GM12878 (cell line): ENCODE results near the gene ZER1. TPM values are rescaled to one million over a fixed set of nuclear protein-coding genes. Genes with fewer than 3 reads are reported as not detected.
A peak's percentile ranks its signal among the peaks of the same experiment; 100 is the strongest.

Experiments used
- ATF3 ChIP-seq: IDR thresholded peaks from 2 replicates; pipeline ENCODE4 v1.6.1; 2011; ENCODE audit warnings: low read depth, mild to moderate bottlenecking, low read length, moderate library complexity, borderline replicate concordance; ENCODE audit errors: extremely low read depth
- BMI1 ChIP-seq: fragments of 450-650 bp; IDR thresholded peaks from 2 replicates; pipeline ENCODE4 v1.6.1; 2016; ENCODE audit warnings: mild to moderate bottlenecking, moderate library complexity, borderline replicate concordance
- CHD4 ChIP-seq: fragments of 200-600 bp; sonication (generic); IDR thresholded peaks from 2 replicates; pipeline ENCODE4 v1.6.1; 2016; ENCODE audit warnings: mild to moderate bottlenecking
- E2F4 ChIP-seq: IDR thresholded peaks from 2 replicates; pipeline ENCODE4 v1.6.1; 2012; ENCODE audit warnings: low read depth, low read length, improper control_type of control experiment
- HDAC6 ChIP-seq: fragments of 200-600 bp; sonication (generic); IDR thresholded peaks from one replicate; pipeline ENCODE4 v1.8.0; 2017; ENCODE audit warnings: antibody characterized with exemption; ENCODE audit not compliant: unreplicated experiment
- IKZF1 ChIP-seq: fragments of 450-650 bp; conservative IDR thresholded peaks from 2 replicates; pipeline ENCODE4 v1.6.1; 2017; ENCODE audit warnings: antibody characterized with exemption, mild to moderate bottlenecking
- JUND ChIP-seq: IDR thresholded peaks from 2 replicates; pipeline ENCODE4 v1.6.1; 2012; ENCODE audit warnings: low read depth, mild to moderate bottlenecking, low read length, improper control_type of control experiment, moderate library complexity
- KDM1A ChIP-seq: fragments of 200-600 bp; sonication (generic); IDR thresholded peaks from 2 replicates; pipeline ENCODE4 v1.6.1; 2016; ENCODE audit warnings: borderline replicate concordance
- MEF2A ChIP-seq: IDR thresholded peaks from 2 replicates; pipeline ENCODE4 v1.6.1; 2011; ENCODE audit warnings: low read depth, mild to moderate bottlenecking, low read length, moderate library complexity; ENCODE audit not compliant: insufficient read depth
- MXI1 ChIP-seq: fragments of 150-350 bp; IDR thresholded peaks from 2 replicates; pipeline ENCODE4 v1.6.1; 2011; ENCODE audit warnings: low read depth, mild to moderate bottlenecking, inconsistent platforms, low read length, improper control_type of control experiment
- PRDM15 ChIP-seq: fragments of 450-650 bp; formaldehyde crosslinking; IDR thresholded peaks from 2 replicates; pipeline ENCODE4 v1.4.0; 2020; ENCODE audit warnings: mild to moderate bottlenecking, moderate library complexity
- RAD21 ChIP-seq: IDR thresholded peaks from 2 replicates; pipeline ENCODE4 v1.6.1; 2011; ENCODE audit warnings: mild to moderate bottlenecking, low read depth, low read length, moderate library complexity; ENCODE audit not compliant: insufficient read depth
- RB1 ChIP-seq: fragments of 450-650 bp; formaldehyde crosslinking; IDR thresholded peaks from 2 replicates; pipeline ENCODE4 v1.6.1; 2017; ENCODE audit warnings: mild to moderate bottlenecking, borderline replicate concordance
- SMAD5 ChIP-seq: IDR thresholded peaks from 2 replicates; pipeline ENCODE4 v1.6.1; 2016; ENCODE audit warnings: antibody characterized with exemption, low read depth
- SMARCA5 ChIP-seq: fragments of 450-650 bp; IDR thresholded peaks from 2 replicates; pipeline ENCODE4 v1.6.1; 2017; ENCODE audit warnings: mild to moderate bottlenecking
- USF1 ChIP-seq: IDR thresholded peaks from 2 replicates; pipeline ENCODE4 v1.6.1; 2011; ENCODE audit warnings: borderline replicate concordance, low read depth, mild to moderate bottlenecking, moderate library complexity, mixed read lengths, low read length; ENCODE audit not compliant: insufficient read depth; ENCODE audit errors: extremely low read length
- ZBED1 ChIP-seq: IDR thresholded peaks from 2 replicates; pipeline ENCODE4 v1.6.1; 2016; ENCODE audit warnings: borderline replicate concordance
- ZBTB11 ChIP-seq: fragments of 450-650 bp; formaldehyde crosslinking; IDR thresholded peaks from 2 replicates; pipeline ENCODE4 v1.5.0; 2022; ENCODE audit warnings: mild to moderate bottlenecking, missing genetic modification characterization
- ZNF207 ChIP-seq: fragments of 450-650 bp; IDR thresholded peaks from 2 replicates; pipeline ENCODE4 v1.6.1; 2014; ENCODE audit warnings: antibody characterized with exemption, mild to moderate bottlenecking, borderline replicate concordance
- ZNF274 ChIP-seq: IDR thresholded peaks from one replicate; pipeline ENCODE4 v1.8.0; 2011; ENCODE audit not compliant: insufficient read length, insufficient read depth
- polyA plus RNA-seq, 11 experiments: library from polyadenylated mRNA; depleted of rRNA in 4 of 11; unstranded in 6 of 11; stranded (reverse) in 5 of 11; fragments of >200 nt; fragmentation: Nextera tagmentation in 4 of 11; fragmentation: Illumina TruSeq in 1 of 11; extraction: Ambion mirVana in 4 of 11; extraction: Trizol in 1 of 11; gene quantifications; 1 replicate in 1 of 11; 2 replicates in 10 of 11; pipeline versions ENCODE4 v1.2.1 to v1.2.3, GENCODE V29; 2011 to 2016; ENCODE audit warnings: inconsistent platforms in 2 of 11, missing spikeins in 2 of 11, low read depth in 1 of 11
- total RNA-seq, 4 experiments: library from RNA; depleted of rRNA in 3 of 4; stranded (reverse); fragments of >200 nt in 3 of 4; fragmentation: Illumina TruSeq in 1 of 4; extraction: Trizol in 1 of 4; gene quantifications; 2 replicates each; pipeline versions ENCODE4 v1.2.1 to v1.2.3, GENCODE V29; 2013 to 2021

The ZER1 gene
- total and polyA plus RNA-seq, 10 of the 15 experiments (the other 5 are each of a cell fraction or from before 2014, with no cell fraction given) = 0.32 to 16.9 (median 7.9) TPM

- TF ChIP-seq USF1 (peak; percentile 45), ZNF274 (no peak), ZBTB11 (CRISPR knock-in tag) (peak; percentile 97), PRDM15 (CRISPR knock-in tag) (no peak), CHD4 (no peak), SMARCA5 (peak; percentile 73; the same call in 1 of the 2 replicates), JUND (0 out of 2 replicates have a peak, but pooled peaks have one; percentile 54), ZBED1 (no peak), IKZF1 (peak; percentile 95), KDM1A (no peak), RAD21 (peak; percentile 10; the same call in 1 of the 2 replicates), E2F4 (no peak), HDAC6 (no peak), MXI1 (no peak; the same call in 1 of the 2 replicates), BMI1 (no peak; the same call in 1 of the 2 replicates), SMAD5 (no peak; the same call in 1 of the 2 replicates), ZNF207 (peak; percentile 98), MEF2A (peak; percentile 62), ATF3 (no peak), RB1 (peak; percentile 60; the same call in 1 of the 2 replicates)
Observed at GRCh38 chr9:128771745-128772519, at the start of gene ZER1 (continued).
